GM18907 (cell line): Measurements from ENCODE around the gene LGALS4.
"Not testable (repeated sequence)": the region's sequence is repeated elsewhere in the genome, so short reads cannot be mapped to it uniquely, and the experiment has no call there.

Source experiments
- ATAC-seq: cut with Tn5 transposase; IDR thresholded peaks from one replicate; pipeline ENCODE4 v1.9.1; 2021; ENCODE audit warnings: mild to moderate bottlenecking, moderate library complexity; ENCODE audit not compliant: unreplicated experiment

LGALS4 gene

GRCh38 chr19:38812841-38813320 is at the start of gene LGALS4:
Gene LGALS4, minus strand, starts transcription at chr19:38812945. Its CDS starts 59 bp downstream, at chr19:38812886.
- no peak for ATAC-seq

- no peak for ATAC-seq
These were observed 48.6 kb upstream of the LGALS4 start for GRCh38 chr19:38861368-38861767.

- ATAC-seq, result not testable (repeated sequence)
These were observed 47.0 kb upstream of the LGALS4 start for GRCh38 chr19:38859631-38860204.

- no peak for ATAC-seq
These were observed 44.1 kb upstream of the LGALS4 start for GRCh38 chr19:38856813-38857212.

- not testable (repeated sequence) for ATAC-seq
These were observed 43.0 kb upstream of the LGALS4 start for GRCh38 chr19:38855751-38856150.

- ATAC-seq, result not testable (repeated sequence)
These were observed 42.2 kb upstream of the LGALS4 start for GRCh38 chr19:38854961-38855360.

GRCh38 chr19:38853214-38853613 is 40.5 kb upstream of the LGALS4 start:
- ATAC-seq, result no peak

- ATAC-seq, result no peak
These were observed 39.7 kb upstream of the LGALS4 start for GRCh38 chr19:38852231-38853044.

GRCh38 chr19:38851622-38852230 is 39.0 kb upstream of the LGALS4 start:
- peak; percentile 27 for ATAC-seq

GRCh38 chr19:38850976-38851621 is 38.4 kb upstream of the LGALS4 start:
- ATAC-seq, result no peak

GRCh38 chr19:38850436-38850975 is 37.8 kb upstream of the LGALS4 start:
- peak; percentile 77 for ATAC-seq

- peak; percentile 64 for ATAC-seq
These were observed 37.2 kb upstream of the LGALS4 start, which contains the start of gene HNRNPL for GRCh38 chr19:38849860-38850435. Gene HNRNPL, minus strand, starts transcription at chr19:38849986. Its CDS starts 20 bp downstream, at chr19:38849966.

GRCh38 chr19:38849147-38849859 is 36.6 kb upstream of the LGALS4 start:
- ATAC-seq, result peak; percentile 25

- ATAC-seq, result no peak
These were observed 35.8 kb upstream of the LGALS4 start for GRCh38 chr19:38848299-38849146.

GRCh38 chr19:38846097-38846496 is 33.4 kb upstream of the LGALS4 start:
- no peak for ATAC-seq

GRCh38 chr19:38845374-38846024 is 32.8 kb upstream of the LGALS4 start:
- ATAC-seq, result no peak

GRCh38 chr19:38844093-38844686 is 31.4 kb upstream of the LGALS4 start:
- no peak for ATAC-seq

GRCh38 chr19:38843175-38843758 is 30.5 kb upstream of the LGALS4 start:
- ATAC-seq, result no peak
